GM23248 (cell line): ENCODE measurements around the gene ZBTB4.

Experiments
- EZH2 ChIP-seq: fragments of 200-600 bp; sonication (generic); IDR thresholded peaks from 2 replicates; pipeline ENCODE4 v1.6.1; 2018; ENCODE audit warnings: antibody characterized with exemption, mild to moderate bottlenecking; ENCODE audit not compliant: insufficient read depth, poor library complexity, severe bottlenecking
- EZH2phosphoT487 ChIP-seq: fragments of 200-600 bp; sonication (generic); IDR thresholded peaks from 2 replicates; pipeline ENCODE4 v1.6.1; 2018; ENCODE audit warnings: antibody characterized with exemption, moderate library complexity, mild to moderate bottlenecking, low read depth; ENCODE audit not compliant: insufficient read depth

- TF ChIP-seq EZH2 (no peak), EZH2phosphoT487 (no peak)
Measured at GRCh38 chr17:7437369-7437863, 42.0 kb downstream of the ZBTB4 start.
